Stimulated activated CD4-positive, alpha-beta T cell treated with anti-CD3 and anti-CD28 coated beads, Interleukin-15, amount 100 ng/mL, for 1 hour (primary cell): ENCODE measurements around the gene CCSER2.
A peak's percentile ranks its signal among the peaks of the same experiment; 100 is the strongest.
"Not testable (repeated sequence)": the region's sequence is repeated elsewhere in the genome, so short reads cannot be mapped to it uniquely, and the experiment has no call there.

Experiments
- DNase-seq, 2 donors: peaks; one replicate each; pipeline ENCODE4 v3.0.0-alpha.2; 2020; ENCODE audit warnings: low read depth in 1 of 2, low spot score in 1 of 2

Gene CCSER2, protein sequence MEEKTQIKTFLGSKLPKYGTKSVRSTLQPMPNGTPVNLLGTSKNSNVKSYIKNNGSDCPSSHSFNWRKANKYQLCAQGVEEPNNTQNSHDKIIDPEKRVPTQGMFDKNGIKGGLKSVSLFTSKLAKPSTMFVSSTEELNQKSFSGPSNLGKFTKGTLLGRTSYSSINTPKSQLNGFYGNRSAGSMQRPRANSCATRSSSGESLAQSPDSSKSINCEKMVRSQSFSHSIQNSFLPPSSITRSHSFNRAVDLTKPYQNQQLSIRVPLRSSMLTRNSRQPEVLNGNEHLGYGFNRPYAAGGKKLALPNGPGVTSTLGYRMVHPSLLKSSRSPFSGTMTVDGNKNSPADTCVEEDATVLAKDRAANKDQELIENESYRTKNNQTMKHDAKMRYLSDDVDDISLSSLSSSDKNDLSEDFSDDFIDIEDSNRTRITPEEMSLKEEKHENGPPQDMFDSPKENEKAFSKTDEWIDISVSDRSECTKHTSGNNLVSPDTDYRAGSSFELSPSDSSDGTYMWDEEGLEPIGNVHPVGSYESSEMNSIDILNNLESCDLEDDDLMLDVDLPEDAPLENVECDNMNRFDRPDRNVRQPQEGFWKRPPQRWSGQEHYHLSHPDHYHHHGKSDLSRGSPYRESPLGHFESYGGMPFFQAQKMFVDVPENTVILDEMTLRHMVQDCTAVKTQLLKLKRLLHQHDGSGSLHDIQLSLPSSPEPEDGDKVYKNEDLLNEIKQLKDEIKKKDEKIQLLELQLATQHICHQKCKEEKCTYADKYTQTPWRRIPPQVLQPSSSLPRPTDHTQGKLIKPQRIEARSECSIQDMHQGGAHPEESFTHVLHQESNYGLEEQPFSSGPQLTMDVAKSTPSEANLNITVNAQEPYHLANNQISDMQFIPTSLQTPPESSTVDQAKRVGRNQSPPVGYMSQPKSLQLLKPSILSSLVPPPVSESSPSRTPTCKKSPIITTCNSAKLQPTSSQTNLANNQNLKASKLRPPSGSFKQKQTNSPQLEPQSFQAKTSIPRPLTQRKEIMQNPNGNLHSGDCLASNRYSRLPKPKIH

DNA sequence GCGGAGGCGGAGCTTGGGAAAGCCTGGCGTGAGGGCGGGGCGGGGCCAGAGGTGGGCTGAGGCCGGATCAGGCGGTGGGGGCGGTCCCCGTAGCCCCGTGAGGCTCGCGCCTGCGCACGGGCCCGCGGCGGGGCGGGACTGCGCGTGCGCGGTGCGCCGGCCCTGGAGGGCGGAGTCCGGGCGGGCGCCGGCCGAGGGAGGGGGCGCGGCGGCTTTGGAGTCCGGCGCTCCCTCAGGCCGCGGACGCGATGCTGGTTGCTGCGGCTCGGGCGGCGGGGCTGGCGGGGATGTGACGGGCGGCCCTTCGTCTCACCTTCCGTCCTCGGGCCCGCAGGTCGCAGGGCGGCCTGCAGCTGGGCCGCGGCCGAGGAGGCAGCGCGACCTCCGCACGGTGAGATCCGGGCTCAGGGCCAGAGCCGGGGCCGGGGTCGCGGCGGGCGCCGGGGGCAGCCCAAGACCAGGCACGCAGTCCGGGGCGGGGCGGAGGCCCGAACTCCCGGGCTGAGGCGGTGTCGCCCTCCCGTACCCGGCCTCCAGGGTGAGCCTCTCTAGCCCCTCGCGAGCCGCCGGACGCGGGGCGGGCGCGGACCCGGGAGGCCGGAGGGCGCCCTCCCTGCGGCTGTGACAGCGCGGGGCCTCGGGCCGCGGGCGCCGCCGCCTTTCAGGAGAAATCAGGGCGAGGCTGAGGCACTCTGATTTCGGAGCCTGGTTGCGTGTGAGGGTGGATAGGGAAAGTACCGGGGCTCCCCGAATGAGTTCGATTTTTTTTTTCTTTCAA, at the start of gene CCSER2:
CCSER2 (plus strand) TSS at position 172 of the 778 bp plus-strand sequence. CDS start 42,464 bp downstream, outside the sequence.
- peak; percentile 84 to 89 for DNase-seq

DNA sequence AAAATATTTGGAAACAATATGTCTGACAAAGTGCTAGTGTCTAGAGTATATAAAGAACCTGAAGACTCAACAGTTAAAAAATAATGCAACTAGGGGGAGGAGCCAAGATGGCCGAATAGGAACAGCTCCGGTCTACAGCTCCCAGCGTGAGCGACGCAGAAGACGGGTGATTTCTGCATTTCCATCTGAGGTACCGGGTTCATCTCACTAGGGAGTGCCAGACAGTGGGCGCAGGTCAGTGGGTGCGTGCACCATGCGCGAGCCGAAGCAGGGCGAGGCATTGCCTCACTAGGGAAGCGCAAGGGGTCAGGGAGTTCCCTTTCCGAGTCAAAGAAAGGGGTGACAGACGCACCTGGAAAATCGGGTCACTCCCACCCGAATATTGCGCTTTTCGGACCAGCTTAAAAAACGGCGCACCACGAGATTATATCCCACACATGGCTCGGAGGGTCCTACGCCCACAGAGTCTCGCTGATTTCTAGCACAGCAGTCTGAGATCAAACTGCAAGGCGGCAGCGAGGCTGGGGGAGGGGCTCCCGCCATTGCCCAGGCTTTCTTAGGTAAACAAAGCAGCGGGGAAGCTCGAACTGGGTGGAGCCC, 48.4 kb upstream of the CCSER2 start:
- DNase-seq, result not testable (repeated sequence)

DNA sequence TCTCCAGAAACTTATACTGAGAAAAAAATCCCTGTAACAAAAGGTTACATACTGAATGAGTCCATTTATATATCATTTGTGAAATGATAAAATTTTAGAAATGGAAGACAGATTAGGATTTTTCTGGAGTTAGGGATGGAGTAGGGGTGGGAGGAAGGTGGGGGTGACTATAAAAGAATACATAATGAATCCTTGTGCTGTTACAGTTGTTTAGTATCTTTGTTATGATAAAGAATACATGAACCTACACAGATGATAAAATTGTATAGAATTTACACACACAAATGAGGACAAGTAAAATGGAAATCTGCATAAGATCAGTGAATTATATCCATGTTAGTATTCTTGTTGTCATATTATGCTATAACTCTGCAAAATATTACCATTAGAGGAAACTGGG, 41.7 kb upstream of the CCSER2 start:
- DNase-seq, result no peak

DNA sequence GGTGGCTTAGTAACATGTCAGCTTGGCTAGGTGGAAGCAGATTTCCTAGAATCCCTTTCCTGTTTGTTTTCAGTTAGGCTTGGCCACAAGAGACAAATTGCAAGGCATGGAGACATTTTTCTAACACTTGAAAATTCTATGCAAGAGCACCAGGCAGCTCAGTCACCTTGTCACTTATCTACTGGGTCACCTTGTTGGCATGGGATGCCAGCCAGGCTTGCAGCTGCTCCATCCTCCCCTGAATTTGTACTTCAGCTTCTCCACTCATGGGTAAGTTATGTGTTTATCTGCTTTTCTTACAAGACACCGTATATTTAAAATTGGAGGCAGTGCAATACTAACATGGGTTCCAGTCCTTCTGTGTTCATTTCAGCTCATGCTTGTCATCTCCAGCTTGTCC, 40.2 kb upstream of the CCSER2 start:
- DNase-seq, result no peak

DNA sequence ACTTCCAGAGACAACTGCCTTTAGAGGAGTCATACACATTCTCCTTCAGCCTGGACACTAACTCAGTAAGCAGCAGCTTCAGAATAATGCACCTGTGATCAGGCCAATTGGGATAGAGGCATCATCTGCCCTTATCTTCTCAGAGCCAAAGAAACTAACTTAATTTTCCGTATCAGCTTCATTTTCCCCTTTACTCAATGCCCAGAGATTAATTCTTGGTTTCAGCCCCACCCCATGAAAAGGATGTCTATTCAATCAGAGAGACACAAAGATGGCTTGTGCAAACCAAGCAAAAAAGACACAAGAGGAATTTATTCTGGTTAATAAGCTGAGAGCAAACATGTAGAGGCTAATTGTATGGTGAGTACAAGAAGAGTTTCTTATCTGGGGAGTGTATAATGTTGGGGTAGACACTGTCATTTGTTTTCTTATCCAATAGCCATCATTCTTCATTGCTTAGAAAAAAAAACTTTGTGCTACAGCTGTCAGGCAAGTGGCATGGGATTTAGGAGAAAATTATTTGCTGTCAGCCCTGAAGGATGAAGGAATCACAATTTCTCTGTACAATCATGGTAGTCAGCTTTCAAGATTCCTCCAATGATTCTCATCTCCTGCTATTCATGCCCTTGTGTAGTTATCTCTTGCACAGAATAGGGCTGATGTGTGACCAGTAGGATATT, 38.7 kb upstream of the CCSER2 start:
- DNase-seq, result no peak

DNA sequence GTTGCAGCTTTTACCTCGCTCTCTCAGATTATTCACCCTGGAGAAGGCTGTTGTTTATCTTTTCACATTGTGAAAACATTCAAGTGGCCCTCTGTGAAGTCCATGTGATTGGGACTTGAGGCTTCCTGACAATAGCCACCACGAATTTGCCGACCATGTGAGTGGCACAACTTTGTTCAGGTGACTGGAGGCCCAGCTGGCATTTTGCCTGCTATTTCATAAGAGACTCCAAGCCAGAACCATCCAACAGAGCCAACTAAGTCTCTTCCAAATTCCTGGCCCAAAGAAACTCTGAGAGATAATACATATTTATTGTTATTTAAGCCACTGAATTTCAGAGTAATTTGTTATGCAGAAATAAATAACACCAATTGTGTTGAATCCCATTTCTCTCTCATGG, 38.2 kb upstream of the CCSER2 start:
- DNase-seq, result no peak

DNA sequence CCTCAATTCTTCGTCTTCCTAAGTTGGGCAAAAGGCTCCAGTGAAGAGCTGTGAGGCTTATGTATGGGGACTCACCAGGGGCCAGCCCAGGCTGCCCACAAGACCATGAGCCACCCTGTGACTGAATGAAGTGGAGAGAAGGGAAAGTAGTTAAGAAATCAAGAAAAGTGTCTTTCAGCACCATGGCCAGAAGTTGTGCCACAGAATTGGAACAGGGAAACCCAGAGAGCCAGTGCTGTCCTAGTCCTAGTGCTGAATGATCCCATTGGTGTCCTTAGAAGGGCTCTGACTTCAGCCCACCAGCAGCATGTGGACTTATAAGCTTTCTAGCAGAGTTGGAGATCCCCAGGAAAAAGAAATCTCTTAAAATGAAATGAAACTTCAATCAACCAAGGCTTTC, 37.0 kb upstream of the CCSER2 start:
- DNase-seq, result no peak

DNA sequence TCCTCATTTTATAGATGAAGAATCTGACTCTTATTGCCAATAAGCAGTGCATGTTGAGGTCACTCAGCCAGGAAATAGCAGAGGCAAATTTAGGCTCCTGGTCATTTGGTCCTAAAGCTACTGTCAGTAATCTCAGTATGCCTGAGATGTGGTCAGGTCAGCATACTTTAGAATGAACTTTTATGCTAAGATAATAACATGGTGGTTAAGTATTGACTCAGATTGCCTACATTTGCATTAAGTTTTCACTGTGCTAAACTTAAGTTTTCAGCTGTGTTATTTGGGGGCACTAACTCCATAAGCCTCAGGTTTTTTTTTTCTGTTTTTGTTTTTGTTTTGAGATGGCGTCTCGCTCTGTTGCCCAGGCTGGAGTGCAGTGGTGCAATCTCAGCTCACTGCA, 35.9 kb upstream of the CCSER2 start:
- no peak for DNase-seq

DNA sequence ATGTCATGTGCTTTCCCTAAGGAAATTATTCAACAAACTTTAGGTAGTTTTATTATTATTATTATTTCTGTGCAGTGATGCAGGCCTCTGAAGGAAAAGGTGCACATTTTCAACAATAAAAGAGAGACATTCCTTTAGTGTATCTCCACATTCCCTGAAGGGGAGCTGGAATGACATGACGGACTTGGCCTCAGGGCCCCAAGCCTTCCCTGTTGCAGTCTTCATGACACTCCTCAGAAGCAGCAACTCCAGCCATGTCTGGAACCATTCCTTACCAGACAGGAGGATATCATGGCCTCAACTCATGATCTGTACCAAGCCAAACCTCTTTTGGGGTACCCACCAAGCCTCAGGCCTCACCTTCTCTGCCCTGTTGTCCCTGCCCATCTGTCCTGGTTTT, 35.2 kb upstream of the CCSER2 start:
- no peak for DNase-seq

DNA sequence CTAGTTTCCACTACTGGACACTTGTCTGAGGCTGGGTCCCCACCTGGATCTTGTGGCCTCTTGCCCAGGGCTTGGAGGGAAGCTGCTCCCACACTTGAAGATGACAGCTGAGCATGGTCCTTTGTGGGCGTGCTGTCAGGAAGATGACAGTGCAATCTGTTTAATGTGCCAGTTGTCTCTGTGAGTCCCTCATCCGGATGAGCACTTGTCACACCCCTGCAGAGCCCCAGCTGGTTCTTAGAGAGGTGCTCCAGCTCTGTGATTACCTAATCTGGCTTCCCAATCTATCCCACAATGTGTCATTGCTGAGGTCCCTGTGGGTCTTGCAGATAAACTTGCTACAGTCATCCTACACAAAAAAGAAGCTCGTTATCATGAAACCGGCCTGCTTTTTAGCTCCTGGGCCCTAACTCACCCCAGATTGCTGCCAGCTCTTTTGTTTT, 34.8 kb upstream of the CCSER2 start:
- no peak for DNase-seq

DNA sequence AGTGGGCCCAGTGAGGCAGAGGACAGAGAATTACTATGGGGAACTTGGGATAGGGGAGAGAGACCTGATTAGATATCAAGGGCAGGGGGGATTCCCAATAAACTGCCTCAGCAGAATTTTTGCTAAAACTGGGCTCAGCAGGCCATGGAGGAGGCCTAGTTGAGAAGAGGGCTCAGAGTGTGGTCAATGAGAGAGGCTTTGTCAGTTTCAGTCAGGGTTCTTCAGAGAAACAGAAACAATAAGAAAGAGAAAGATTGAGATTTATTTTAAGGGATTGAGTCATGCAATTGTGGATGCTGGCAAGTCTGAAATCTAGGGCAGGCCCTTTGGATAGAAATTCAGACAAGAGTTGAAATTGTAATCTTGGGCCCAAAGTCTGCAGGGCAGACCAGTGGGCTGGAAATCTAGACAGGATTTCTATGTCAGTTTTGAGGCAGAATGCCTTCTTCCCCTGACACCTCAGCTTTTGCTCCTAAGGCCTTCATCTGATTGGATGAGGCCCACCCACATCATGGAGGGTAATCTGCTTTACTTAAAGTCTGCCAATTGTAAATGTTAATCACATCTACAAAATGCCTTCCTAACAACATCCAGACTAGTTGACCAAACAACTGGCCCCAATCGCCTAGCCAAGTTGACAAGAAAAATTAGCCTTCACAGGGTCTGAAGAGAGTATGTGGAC, 33.5 kb upstream of the CCSER2 start:
- DNase-seq, result no peak

DNA sequence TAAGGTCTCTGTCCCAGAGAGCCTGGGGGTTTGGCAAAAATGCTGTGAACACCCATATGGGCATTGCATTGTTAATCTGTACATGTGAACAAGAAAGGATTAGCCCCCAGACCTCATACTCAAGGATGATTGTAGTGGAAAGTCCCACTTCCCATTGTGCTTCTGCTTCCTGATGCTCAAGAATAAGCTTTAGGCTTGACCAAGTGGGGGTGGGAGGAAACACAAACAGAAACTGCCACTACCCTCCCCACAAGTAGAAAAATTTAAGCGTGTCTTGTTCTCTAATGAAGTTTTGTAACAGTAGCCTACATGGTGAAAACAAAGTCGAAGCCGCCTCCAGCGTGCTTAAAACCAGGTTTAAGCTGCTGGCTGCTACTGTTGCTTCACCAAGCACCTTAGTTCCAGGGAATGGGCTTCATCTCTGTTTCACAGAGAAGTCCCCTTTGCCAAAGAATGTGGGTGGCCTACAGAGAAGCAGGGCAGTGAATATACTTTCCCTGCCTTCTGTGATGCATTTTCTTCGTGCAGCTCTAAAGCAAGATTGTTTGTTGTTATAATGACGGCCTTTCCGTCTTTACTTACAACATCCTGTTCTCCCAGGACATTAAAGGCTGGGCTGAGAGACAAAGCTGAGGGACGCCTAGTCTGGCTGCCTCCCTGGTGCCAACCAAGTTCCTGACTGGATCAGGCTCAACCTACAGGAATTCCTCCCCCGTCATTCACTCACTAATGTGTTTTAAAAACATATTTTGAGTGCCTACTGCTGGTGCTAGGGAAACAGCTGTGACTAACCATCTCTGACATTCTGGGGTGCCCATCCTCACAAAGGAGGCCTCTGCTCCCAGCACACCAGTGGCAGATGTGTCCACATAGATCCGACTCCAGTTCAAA, 32.1 kb upstream of the CCSER2 start:
- DNase-seq, result no peak

DNA sequence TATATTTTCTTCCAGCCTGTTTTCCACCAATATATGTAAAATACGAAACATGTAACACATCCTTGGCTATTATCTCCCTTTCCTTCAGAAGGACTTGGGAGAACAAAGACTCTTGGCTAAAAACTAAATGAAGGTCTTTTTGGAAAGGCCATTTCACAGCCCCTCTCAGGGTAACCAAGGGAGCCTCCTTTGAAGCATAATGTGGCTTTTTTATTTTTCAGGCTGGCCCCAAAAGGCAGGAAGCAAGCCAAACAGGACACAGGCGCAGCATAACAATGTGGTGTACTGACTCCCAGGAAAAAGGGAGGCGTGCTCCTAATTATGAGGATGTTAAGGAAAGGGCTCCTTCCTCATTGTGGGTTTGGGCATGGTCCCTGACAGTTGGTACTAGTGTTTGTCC, 30.3 kb upstream of the CCSER2 start:
- no peak for DNase-seq

DNA sequence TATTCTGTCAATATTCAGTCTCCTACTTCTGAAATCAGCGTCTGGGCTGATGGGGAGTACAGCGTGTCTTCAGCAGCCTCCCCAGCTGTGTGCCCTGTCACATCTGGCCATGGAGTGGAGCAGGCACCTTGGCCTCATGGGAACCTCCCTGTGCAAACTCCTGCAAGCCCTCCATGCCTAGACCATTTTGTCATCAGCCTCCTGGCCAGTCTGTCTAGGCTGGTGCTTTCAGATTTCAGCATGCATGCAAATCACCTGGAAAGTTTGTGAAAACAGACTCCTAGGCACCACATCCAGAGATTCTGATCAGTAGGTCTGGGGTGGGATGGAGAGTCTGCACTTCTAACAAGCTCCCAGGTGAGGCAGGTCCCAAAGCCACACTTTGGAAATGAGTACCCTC, 26.2 kb upstream of the CCSER2 start:
- no peak for DNase-seq

DNA sequence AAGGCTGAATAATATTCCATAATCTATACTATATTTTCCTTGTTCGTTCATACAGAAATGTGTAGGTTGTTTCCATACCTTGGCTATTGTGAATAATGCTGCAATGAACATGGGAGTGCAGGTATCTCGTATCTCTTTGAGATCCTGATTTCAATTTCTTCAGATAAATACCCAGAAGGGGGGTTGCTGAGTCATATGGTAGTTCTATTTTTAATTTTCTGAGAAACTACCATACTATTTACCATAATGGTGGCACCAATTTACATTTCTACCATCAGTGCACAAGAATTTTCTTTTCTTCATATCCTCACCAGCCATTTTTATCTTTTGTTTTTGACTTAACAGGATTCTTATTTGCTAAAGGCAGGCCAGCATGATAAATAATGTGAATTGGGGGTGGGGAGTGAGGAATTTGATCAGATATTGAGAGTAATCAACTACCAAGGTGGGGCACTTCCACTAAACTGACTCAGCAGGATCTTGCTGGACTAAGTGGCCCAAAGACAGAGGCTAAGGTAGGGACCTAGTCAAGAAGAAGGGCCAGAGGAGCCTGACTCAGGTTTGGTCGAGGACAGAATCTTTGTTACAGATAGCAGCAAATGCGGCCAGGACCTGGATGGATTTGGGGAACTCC, 21.5 kb upstream of the CCSER2 start:
- DNase-seq, result no peak

DNA sequence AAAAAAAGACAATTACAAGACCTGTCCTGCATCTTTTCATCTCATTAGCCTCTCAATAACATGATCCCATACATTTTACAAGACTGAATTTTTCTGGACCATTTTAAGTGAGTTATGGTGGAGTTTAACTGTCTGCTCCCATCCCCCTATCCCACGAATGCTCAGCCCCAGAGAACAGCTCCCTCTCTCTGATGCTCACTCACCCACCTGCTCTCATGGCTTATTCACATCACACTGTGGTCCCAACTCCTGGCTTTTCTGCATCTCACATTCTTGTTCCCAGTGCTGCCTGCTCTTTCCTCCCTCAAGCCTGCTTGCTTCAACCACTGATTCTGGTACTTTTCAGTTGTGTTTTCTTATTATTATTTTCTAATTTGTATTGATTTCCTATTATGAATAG, 20.4 kb upstream of the CCSER2 start:
- no peak for DNase-seq

DNA sequence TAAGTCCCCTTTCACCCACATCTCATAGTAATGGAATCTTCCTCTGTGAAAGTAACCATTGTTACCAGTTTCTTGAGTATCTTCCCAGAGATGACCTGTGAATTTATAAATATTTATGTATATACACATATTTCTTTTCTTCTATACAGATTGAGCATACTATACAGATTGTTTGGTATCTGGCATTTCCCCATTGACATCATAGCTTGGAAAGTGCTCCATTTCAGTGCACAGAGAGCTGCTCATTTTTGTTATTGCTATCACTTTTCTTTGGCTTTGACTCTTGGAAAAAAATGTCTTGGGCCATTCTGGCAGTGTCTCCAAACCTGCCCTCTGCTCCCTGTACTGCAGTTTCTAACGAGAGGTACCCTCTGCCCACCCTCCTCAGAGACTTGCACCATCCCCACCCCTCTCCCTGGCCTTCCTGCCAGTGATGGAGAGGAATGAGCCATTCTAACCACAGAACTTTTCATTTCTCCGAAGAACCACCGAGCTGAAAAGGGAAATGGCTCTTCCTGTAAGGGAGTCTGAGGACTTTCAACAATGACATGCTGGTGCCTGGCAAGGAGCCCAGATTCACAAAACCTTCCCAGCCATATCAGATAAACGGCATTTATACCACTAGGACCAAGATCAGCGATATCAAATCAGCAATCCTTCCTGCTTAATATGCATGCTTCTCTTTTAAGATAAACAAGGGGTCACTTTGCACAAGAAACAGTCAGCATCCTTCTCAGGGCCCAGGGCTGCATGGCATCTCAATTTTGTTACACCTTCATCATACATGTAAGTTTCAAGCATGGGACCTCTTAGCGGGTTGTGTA, 19.7 kb upstream of the CCSER2 start:
- no peak for DNase-seq
